Activated CD4-positive, alpha-beta T cell treated with anti-CD3 and anti-CD28 coated beads for 24 hours (primary cell): ENCODE results near the gene GDPD4.

ENCODE experiments used
- DNase-seq, 2 donors: peaks; one replicate each; pipeline ENCODE4 v3.0.0-alpha.2; 2020; ENCODE audit warnings: low read depth in 2 of 2

Gene GDPD4

GRCh38 chr11:77175869-77176539, 125.5 kb downstream of the GDPD4 start:
- no peak for DNase-seq

- no peak for DNase-seq
Observed at GRCh38 chr11:77175021-77175842, 126.3 kb downstream of the GDPD4 start.

GRCh38 chr11:77174559-77174958, 126.9 kb downstream of the GDPD4 start:
- no peak for DNase-seq

- DNase-seq, result no peak
Observed at GRCh38 chr11:77173494-77173893, 128.0 kb downstream of the GDPD4 start.

- no peak for DNase-seq
Observed at GRCh38 chr11:77172666-77172982, 128.9 kb downstream of the GDPD4 start.

GRCh38 chr11:77171885-77172665, 129.4 kb downstream of the GDPD4 start:
- no peak for DNase-seq

GRCh38 chr11:77171254-77171653, 130.2 kb downstream of the GDPD4 start:
- DNase-seq, result no peak

GRCh38 chr11:77170107-77170506, 131.4 kb downstream of the GDPD4 start:
- DNase-seq, result no peak

GRCh38 chr11:77167791-77168190, 133.7 kb downstream of the GDPD4 start:
- DNase-seq, result no peak

- DNase-seq, result no peak
Observed at GRCh38 chr11:77167111-77167626, 134.3 kb downstream of the GDPD4 start.
